Right atrium auricular region (tissue), 2 donors: ENCODE measurements around the gene TEAD1. TPM values are rescaled to one million over a fixed set of nuclear protein-coding genes. Genes with fewer than 3 reads are reported as not detected.

Source experiments
- DNase-seq: peaks from one replicate; pipeline ENCODE4 v3.0.0-alpha.2; 2019; ENCODE audit warnings: low spot score
- H3K27ac ChIP-seq, 2 donors: fragments of 200-600 bp; sonication (generic); 1 replicate in 1 of 2; 2 replicates in 1 of 2; pipeline ENCODE4 v1.5.1; 2016 to 2019
- H3K27me3 ChIP-seq, 2 donors: fragments of 200-600 bp; sonication (generic); one replicate each; pipeline versions ENCODE4 v1.5.1 to v1.6.0; 2017 to 2019
- H3K36me3 ChIP-seq: fragments of 200-600 bp; sonication (generic); one replicate; pipeline ENCODE4 v1.5.1; 2016
- H3K4me1 ChIP-seq, 2 donors: fragments of 200-600 bp; sonication (generic); one replicate each; pipeline versions ENCODE4 v1.5.1 to v1.6.0; 2017 to 2019
- H3K4me3 ChIP-seq, 2 donors: fragments of 200-600 bp; sonication (generic); 1 replicate in 1 of 2; 2 replicates in 1 of 2; pipeline ENCODE4 v1.5.1; 2017 to 2019; ENCODE audit warnings: mild to moderate bottlenecking in 1 of 2, moderate library complexity in 1 of 2
- H3K9me3 ChIP-seq, 2 donors: fragments of 200-600 bp; sonication (generic); one replicate each; pipeline ENCODE4 v1.5.1; 2019
- CTCF ChIP-seq, 2 donors: fragments of 200-600 bp; sonication (generic); IDR thresholded peaks; one replicate each; pipeline ENCODE4 v1.5.1; 2019; ENCODE audit warnings: antibody characterized with exemption in 2 of 2
- total RNA-seq, 2 donors: library from RNA; depleted of rRNA; stranded (reverse); fragments of >200 nt; gene quantifications; one replicate each; pipeline ENCODE4 v1.1.0, GENCODE V29; 2016

The TEAD1 gene
- total RNA-seq, 2 donors from 2014 or later: 73.8 to 99.8 TPM

- no peak for DNase-seq
- no peak overlapping the region for H3K27ac ChIP-seq
- H3K9me3 ChIP-seq: no peaks in the 10 kb centered on the region
- H3K4me3 ChIP-seq: no peak overlapping the region
- no peak for TF ChIP-seq CTCF (IDR thresholded peaks at IDR 0.05)
- no peaks in the 10 kb centered on the region for H3K36me3 ChIP-seq
- peaks cover 0 to 70% of the 10 kb centered on the region in 2 donors for H3K4me1 ChIP-seq
- H3K27me3 ChIP-seq: no peaks in the 10 kb centered on the region
Observed at GRCh38 chr11:12678991-12679390, 4.8 kb downstream of the TEAD1 start.

- Histone ChIP-seq H3K9me3 (no peaks in the 10 kb centered on the region), H3K27ac (peak overlapping the region in 1 of 2 donors; percentile 58), H3K4me1 (peaks cover 0 to 72% of the 10 kb centered on the region in 2 donors), H3K27me3 (no peaks in the 10 kb centered on the region), H3K4me3 (no peak overlapping the region), H3K36me3 (no peaks in the 10 kb centered on the region)
- no peak for DNase-seq
- TF ChIP-seq CTCF (IDR thresholded peaks at IDR 0.05): no peak
Observed at GRCh38 chr11:12679471-12679870, 5.2 kb downstream of the TEAD1 start.

- Histone ChIP-seq H3K4me1 (peaks cover 0 to 79% of the 10 kb centered on the region in 2 donors), H3K27ac (peak overlapping the region; percentile 25 to 58), H3K9me3 (no peaks in the 10 kb centered on the region), H3K36me3 (no peaks in the 10 kb centered on the region), H3K27me3 (no peaks in the 10 kb centered on the region), H3K4me3 (peak overlapping the region in 1 of 2 donors; percentile 7)
- peak; percentile 92 for DNase-seq
- TF ChIP-seq CTCF (IDR thresholded peaks at IDR 0.05): no peak
Observed at GRCh38 chr11:12680246-12680939, 6.2 kb downstream of the TEAD1 start.

- Histone ChIP-seq H3K27me3 (no peaks in the 10 kb centered on the region), H3K9me3 (no peaks in the 10 kb centered on the region), H3K4me1 (peaks cover 0 to 81% of the 10 kb centered on the region in 2 donors), H3K36me3 (no peaks in the 10 kb centered on the region), H3K4me3 (no peak overlapping the region), H3K27ac (peak overlapping the region; percentile 25 to 58)
- TF ChIP-seq CTCF (IDR thresholded peaks at IDR 0.05): no peak
- DNase-seq: no peak
Observed at GRCh38 chr11:12680940-12681258, 6.7 kb downstream of the TEAD1 start.

GRCh38 chr11:12681466-12681865, 7.2 kb downstream of the TEAD1 start:
- DNase-seq: no peak
- H3K27me3 ChIP-seq: no peaks in the 10 kb centered on the region
- H3K9me3 ChIP-seq: no peaks in the 10 kb centered on the region
- TF ChIP-seq CTCF (IDR thresholded peaks at IDR 0.05): no peak
- H3K27ac ChIP-seq: no peak overlapping the region
- H3K36me3 ChIP-seq: no peaks in the 10 kb centered on the region
- H3K4me1 ChIP-seq: peaks cover 0 to 81% of the 10 kb centered on the region in 2 donors
- H3K4me3 ChIP-seq: no peak overlapping the region

GRCh38 chr11:12682288-12682687, 8.1 kb downstream of the TEAD1 start:
- no peaks in the 10 kb centered on the region for H3K27me3 ChIP-seq
- no peak overlapping the region for H3K4me3 ChIP-seq
- peaks cover 0 to 79% of the 10 kb centered on the region in 2 donors for H3K4me1 ChIP-seq
- TF ChIP-seq CTCF (IDR thresholded peaks at IDR 0.05): no peak
- H3K9me3 ChIP-seq: no peaks in the 10 kb centered on the region
- no peak overlapping the region for H3K27ac ChIP-seq
- DNase-seq: no peak
- no peaks in the 10 kb centered on the region for H3K36me3 ChIP-seq
